C4-2B (cell line): ENCODE results near the gene OR13C4.

Experiments
- ZFX ChIP-seq: fragments of 450-650 bp; IDR thresholded peaks from 2 replicates; pipeline ENCODE4 v1.6.1; 2017
- TF ChIP-seq, protein P1 (sequence below): fragments of 450-650 bp; conservative IDR thresholded peaks from 2 replicates; pipeline ENCODE4 v1.5.1; 2017; ENCODE audit warnings: mild to moderate bottlenecking

DNA sequence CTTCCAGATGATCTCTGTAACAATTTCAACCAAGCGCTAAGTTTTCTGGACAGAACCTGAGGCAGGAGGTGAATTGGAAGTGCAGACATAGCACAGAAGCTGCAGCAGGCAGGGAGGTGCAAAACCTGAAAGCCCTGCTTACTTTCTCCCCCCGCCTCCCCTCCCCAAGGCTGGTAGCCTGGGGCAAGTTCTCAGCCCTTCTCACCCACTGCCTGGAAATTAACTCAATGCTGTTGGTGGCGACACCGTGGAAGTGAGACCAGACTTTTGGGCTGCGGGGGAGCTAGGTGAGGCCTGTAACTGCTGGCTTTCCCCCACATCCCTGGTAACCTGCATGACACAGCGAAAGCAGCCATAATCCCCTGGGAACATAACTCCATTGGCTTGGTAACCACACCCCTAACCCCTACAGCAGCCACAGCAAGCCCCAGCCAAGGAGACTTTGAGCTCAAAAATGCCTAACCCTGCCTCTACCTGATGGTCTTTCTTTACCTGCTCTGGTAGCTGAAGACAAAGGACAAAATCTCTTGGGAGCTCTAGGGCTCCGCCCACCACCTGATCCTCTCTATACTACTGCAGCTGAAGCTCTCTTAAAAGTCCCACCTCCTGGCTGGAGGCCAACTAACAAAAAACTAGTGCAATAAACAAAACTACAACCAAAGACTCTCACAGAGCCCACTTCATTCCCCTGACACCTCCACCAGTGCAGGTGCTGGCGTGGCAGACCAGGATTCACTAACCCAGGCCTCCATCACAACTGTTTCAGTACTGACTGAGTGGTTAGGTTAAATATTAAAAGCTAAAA, 30.0 kb upstream of the OR13C4 start:
- TF ChIP-seq, protein P1, sequence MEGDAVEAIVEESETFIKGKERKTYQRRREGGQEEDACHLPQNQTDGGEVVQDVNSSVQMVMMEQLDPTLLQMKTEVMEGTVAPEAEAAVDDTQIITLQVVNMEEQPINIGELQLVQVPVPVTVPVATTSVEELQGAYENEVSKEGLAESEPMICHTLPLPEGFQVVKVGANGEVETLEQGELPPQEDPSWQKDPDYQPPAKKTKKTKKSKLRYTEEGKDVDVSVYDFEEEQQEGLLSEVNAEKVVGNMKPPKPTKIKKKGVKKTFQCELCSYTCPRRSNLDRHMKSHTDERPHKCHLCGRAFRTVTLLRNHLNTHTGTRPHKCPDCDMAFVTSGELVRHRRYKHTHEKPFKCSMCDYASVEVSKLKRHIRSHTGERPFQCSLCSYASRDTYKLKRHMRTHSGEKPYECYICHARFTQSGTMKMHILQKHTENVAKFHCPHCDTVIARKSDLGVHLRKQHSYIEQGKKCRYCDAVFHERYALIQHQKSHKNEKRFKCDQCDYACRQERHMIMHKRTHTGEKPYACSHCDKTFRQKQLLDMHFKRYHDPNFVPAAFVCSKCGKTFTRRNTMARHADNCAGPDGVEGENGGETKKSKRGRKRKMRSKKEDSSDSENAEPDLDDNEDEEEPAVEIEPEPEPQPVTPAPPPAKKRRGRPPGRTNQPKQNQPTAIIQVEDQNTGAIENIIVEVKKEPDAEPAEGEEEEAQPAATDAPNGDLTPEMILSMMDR: no peak
- no peak for TF ChIP-seq ZFX
